ENCODE measurements around the gene RIT2.

RIT2 gene

GRCh38 chr18:42860548-42860947 is 254.9 kb downstream of the RIT2 start:
- no peaks in the 10 kb centered on the region for H3K4me1 ChIP-seq
- H3K27me3 ChIP-seq (ENCODE audit: control insufficient read depth, insufficient read depth, low read length) = no peaks in the 10 kb centered on the region
- no peaks in the 10 kb centered on the region for H3K9me3 ChIP-seq (ENCODE audit: control insufficient read depth, low read length)
- H3K4me3 ChIP-seq (ENCODE audit: low read depth, low read length) = no peak overlapping the region
- H3K79me2 ChIP-seq = no peaks in the 10 kb centered on the region
- H3K36me3 ChIP-seq (ENCODE audit: control insufficient read depth, insufficient read depth, low read length) = no peaks in the 10 kb centered on the region
- no peak overlapping the region for H3K9ac ChIP-seq
- H3K27ac ChIP-seq = no peak overlapping the region
- no peak for TF ChIP-seq CTCF (IDR thresholded peaks at IDR 0.05)
- H2AFZ ChIP-seq = no peak overlapping the region
- no peak overlapping the region for H3K4me2 ChIP-seq (ENCODE audit: low read length)

GRCh38 chr18:42860011-42860410 is 255.5 kb downstream of the RIT2 start:
- H3K9me3 ChIP-seq (ENCODE audit: control insufficient read depth, low read length) = no peaks in the 10 kb centered on the region
- no peak overlapping the region for H3K4me3 ChIP-seq (ENCODE audit: low read depth, low read length)
- TF ChIP-seq CTCF (IDR thresholded peaks at IDR 0.05) = no peak
- no peak overlapping the region for H3K27ac ChIP-seq
- no peaks in the 10 kb centered on the region for H3K36me3 ChIP-seq (ENCODE audit: control insufficient read depth, insufficient read depth, low read length)
- H3K4me1 ChIP-seq = no peaks in the 10 kb centered on the region
- H3K79me2 ChIP-seq = no peaks in the 10 kb centered on the region
- H2AFZ ChIP-seq = no peak overlapping the region
- no peaks in the 10 kb centered on the region for H3K27me3 ChIP-seq (ENCODE audit: control insufficient read depth, insufficient read depth, low read length)
- H3K9ac ChIP-seq = no peak overlapping the region
- no peak overlapping the region for H3K4me2 ChIP-seq (ENCODE audit: low read length)

- Histone ChIP-seq H3K36me3 (ENCODE audit: control insufficient read depth, insufficient read depth, low read length) (no peaks in the 10 kb centered on the region), H3K9ac (no peak overlapping the region), H3K4me2 (ENCODE audit: low read length) (no peak overlapping the region), H3K79me2 (no peaks in the 10 kb centered on the region), H3K4me1 (no peaks in the 10 kb centered on the region), H3K27me3 (ENCODE audit: control insufficient read depth, insufficient read depth, low read length) (no peaks in the 10 kb centered on the region), H3K9me3 (ENCODE audit: control insufficient read depth, low read length) (no peaks in the 10 kb centered on the region), H2AFZ (no peak overlapping the region), H3K4me3 (ENCODE audit: low read depth, low read length) (no peak overlapping the region), H3K27ac (no peak overlapping the region)
- no peak for TF ChIP-seq CTCF (IDR thresholded peaks at IDR 0.05)
Measured at GRCh38 chr18:42854558-42854957, 260.9 kb downstream of the RIT2 start.

GRCh38 chr18:42850174-42851083 is 265.1 kb downstream of the RIT2 start:
- H3K27me3 ChIP-seq (ENCODE audit: control insufficient read depth, insufficient read depth, low read length) = no peaks in the 10 kb centered on the region
- no peaks in the 10 kb centered on the region for H3K79me2 ChIP-seq
- H3K4me2 ChIP-seq (ENCODE audit: low read length) = no peak overlapping the region
- no peak overlapping the region for H3K9ac ChIP-seq
- no peak for TF ChIP-seq CTCF (IDR thresholded peaks at IDR 0.05)
- H3K4me3 ChIP-seq (ENCODE audit: low read depth, low read length) = no peak overlapping the region
- H3K4me1 ChIP-seq = no peaks in the 10 kb centered on the region
- H3K9me3 ChIP-seq (ENCODE audit: control insufficient read depth, low read length) = no peaks in the 10 kb centered on the region
- no peak overlapping the region for H3K27ac ChIP-seq
- H2AFZ ChIP-seq = no peak overlapping the region
- no peaks in the 10 kb centered on the region for H3K36me3 ChIP-seq (ENCODE audit: control insufficient read depth, insufficient read depth, low read length)

- no peak for TF ChIP-seq CTCF (IDR thresholded peaks at IDR 0.05)
- no peak overlapping the region for H3K4me3 ChIP-seq (ENCODE audit: low read depth, low read length)
- H3K9ac ChIP-seq = no peak overlapping the region
- H3K27ac ChIP-seq = no peak overlapping the region
- no peaks in the 10 kb centered on the region for H3K79me2 ChIP-seq
- no peaks in the 10 kb centered on the region for H3K27me3 ChIP-seq (ENCODE audit: control insufficient read depth, insufficient read depth, low read length)
- H3K36me3 ChIP-seq (ENCODE audit: control insufficient read depth, insufficient read depth, low read length) = no peaks in the 10 kb centered on the region
- no peaks in the 10 kb centered on the region for H3K4me1 ChIP-seq
- H3K4me2 ChIP-seq (ENCODE audit: low read length) = no peak overlapping the region
- H3K9me3 ChIP-seq (ENCODE audit: control insufficient read depth, low read length) = no peaks in the 10 kb centered on the region
- H2AFZ ChIP-seq = no peak overlapping the region
Measured at GRCh38 chr18:42839408-42839807, 276.1 kb downstream of the RIT2 start.
